GM06990 (cell line): ENCODE results near the gene CLN5.

Experiments used
- DNase-seq: peaks from one replicate; pipeline ENCODE4 v3.0.0-alpha.2; 2011; ENCODE audit not compliant: insufficient read length; ENCODE audit errors: extremely low read depth
- H3K27me3 ChIP-seq: replicated peaks from 2 replicates; pipeline ENCODE4 v1.6.0; 2011; ENCODE audit warnings: low read length; ENCODE audit not compliant: control insufficient read depth, insufficient read depth
- H3K36me3 ChIP-seq: 2 replicates; pipeline ENCODE4 v1.5.1; 2011; ENCODE audit warnings: low read length; ENCODE audit not compliant: control insufficient read depth, insufficient read depth
- H3K4me3 ChIP-seq: replicated peaks from 2 replicates; pipeline ENCODE4 v1.5.1; 2011; ENCODE audit warnings: low read depth, mild to moderate bottlenecking, control low read depth, low read length
- CTCF ChIP-seq: IDR thresholded peaks from 2 replicates; pipeline ENCODE4 v1.5.1; 2011; ENCODE audit warnings: low read length, control low read depth, mild to moderate bottlenecking, inconsistent platforms; ENCODE audit not compliant: insufficient read depth, poor library complexity, severe bottlenecking

Gene CLN5

GRCh38 chr13:76965759-76966421, 26.0 kb upstream of the CLN5 start:
- no peaks in the 10 kb centered on the region for H3K27me3 ChIP-seq
- H3K36me3 ChIP-seq = no peaks in the 10 kb centered on the region
- no peak for DNase-seq
- TF ChIP-seq CTCF = no peak
- no peak overlapping the region for H3K4me3 ChIP-seq

GRCh38 chr13:76967031-76967430, 24.9 kb upstream of the CLN5 start:
- DNase-seq = no peak
- Histone ChIP-seq H3K27me3 (no peaks in the 10 kb centered on the region), H3K36me3 (no peaks in the 10 kb centered on the region), H3K4me3 (no peak overlapping the region)
- TF ChIP-seq CTCF = no peak

- no peaks in the 10 kb centered on the region for H3K36me3 ChIP-seq
- no peak for TF ChIP-seq CTCF
- no peak for DNase-seq
- no peaks in the 10 kb centered on the region for H3K27me3 ChIP-seq
- H3K4me3 ChIP-seq = no peak overlapping the region
Observed at GRCh38 chr13:76968041-76968440, 23.8 kb upstream of the CLN5 start.

- Histone ChIP-seq H3K27me3 (no peaks in the 10 kb centered on the region), H3K36me3 (no peaks in the 10 kb centered on the region), H3K4me3 (no peak overlapping the region)
- no peak for DNase-seq
- TF ChIP-seq CTCF = no peak
Observed at GRCh38 chr13:76969488-76970365, 22.2 kb upstream of the CLN5 start.

- DNase-seq = no peak
- no peak overlapping the region for H3K4me3 ChIP-seq
- TF ChIP-seq CTCF = no peak
- no peaks in the 10 kb centered on the region for H3K27me3 ChIP-seq
- no peaks in the 10 kb centered on the region for H3K36me3 ChIP-seq
Observed at GRCh38 chr13:76971215-76971614, 20.7 kb upstream of the CLN5 start.
